Medulla oblongata (tissue), 1 donor: ENCODE measurements around the gene SSUH2.
"Not testable (repeated sequence)": the region's sequence is repeated elsewhere in the genome, so short reads cannot be mapped to it uniquely, and the experiment has no call there.

Experiments used
- DNase-seq: peaks from one replicate; pipeline ENCODE4 v3.0.0-alpha.2; 2015; ENCODE audit errors: extremely low spot score

Gene SSUH2

DNA sequence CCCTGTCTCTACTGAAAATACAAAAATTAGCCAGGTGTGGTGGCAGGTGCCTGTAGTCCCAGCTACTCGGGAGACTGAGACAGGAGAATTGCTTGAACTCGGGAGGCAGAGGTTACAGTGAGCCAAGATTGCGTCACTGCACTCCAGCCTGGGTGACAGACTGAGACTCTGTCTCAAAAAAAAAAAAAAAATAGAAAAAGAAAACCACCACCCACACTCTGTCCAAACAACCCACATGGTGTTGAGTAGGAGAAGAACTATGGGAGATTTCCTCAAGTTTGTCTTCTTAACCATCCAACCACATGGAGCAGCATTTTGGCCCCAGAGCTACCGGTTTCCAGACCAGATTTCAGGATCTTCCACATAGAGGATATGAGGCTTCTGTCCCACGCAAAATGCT, 64.2 kb downstream of the SSUH2 start:
- not testable (repeated sequence) for DNase-seq

DNA sequence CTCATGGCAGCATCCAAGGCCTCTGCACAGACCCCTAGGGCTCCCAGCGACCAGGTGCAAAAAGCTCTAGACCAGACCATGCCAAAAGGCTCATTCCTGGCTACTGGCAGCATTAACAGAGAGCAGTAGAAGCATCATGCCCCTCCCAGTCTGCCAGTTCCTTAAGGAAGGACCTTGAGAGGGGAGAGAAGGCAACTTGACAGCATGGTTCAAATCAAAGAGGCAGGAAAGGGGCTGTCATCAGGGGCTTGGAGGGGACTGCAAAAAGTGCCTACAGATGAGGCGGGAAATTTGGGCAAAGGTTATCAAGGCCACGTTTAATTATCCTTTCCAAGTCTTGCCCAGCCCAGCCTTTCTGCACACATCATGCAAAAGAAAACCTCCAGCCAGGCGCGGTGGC, 64.7 kb downstream of the SSUH2 start:
- no peak for DNase-seq

DNA sequence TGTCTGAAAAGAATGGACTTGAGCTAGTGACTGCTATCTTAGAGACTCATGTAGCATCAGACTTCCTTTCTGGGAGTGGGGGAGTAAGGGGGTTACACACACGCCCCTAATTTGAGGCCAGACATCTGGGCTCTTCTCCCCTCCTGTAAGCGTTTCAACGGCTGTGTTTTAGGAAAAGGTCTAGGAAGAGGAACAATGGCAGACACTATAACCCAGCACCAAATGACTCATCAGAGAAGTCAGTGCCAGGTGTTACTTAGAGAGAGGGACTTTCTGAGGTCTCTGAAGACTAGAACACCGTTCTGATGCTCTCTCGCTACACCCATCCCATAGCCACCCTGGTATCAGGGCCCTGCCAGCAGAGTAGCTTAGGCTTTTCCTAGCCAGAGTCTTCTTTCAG, 65.5 kb downstream of the SSUH2 start:
- DNase-seq, result no peak

DNA sequence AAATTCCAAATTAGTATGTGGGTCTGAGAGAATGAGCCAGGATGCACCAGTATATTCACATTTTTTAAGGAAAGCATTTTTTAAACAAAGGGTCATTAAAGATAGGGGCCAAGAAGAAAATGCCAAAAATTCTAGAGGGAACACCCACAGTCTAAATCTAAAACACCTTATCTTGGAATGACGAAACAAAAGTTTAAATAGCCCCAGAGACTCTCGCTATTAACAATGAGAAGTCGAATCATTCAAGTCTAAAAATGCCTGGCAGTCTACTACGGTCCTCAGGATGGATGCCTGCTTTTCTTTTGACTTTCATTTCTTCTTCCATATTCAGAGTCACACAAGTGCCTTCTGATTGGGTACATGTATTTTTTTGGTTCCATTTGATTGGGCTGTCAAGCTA, 66.3 kb downstream of the SSUH2 start:
- DNase-seq, result no peak

DNA sequence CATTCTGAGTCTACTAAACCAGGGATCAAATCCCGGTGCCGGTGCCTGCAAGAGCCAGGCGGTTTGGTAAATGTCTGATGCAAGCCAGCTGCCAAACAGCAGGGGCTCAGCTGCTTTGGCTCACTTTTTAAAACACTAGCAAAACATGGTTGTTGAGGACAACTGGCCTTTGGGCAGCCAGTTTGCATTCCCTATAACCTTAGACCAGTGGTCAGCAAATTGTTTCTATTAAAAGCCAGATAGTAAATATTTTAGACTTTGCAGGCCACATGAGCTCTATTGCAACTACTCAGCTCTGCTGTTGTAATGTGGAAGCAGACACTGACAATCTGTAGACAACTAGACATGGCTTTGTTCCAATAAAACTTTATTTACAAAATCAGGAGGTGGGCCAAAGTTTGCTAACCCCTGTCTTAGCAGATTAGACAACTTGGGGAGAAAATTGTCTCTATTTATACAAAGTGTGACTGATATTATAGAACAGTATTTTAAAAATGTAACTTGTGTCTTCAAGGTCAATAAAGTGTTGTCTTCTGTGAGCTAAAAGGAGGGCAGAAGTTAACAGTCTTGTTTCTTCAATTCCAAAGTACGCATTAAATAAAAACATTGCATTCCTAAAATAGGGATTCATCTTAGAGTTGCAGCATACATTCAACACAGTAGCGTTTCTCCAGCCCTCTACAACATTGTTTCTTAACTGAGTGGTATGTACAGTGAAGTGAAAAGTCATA, 67.6 kb downstream of the SSUH2 start:
- no peak for DNase-seq

DNA sequence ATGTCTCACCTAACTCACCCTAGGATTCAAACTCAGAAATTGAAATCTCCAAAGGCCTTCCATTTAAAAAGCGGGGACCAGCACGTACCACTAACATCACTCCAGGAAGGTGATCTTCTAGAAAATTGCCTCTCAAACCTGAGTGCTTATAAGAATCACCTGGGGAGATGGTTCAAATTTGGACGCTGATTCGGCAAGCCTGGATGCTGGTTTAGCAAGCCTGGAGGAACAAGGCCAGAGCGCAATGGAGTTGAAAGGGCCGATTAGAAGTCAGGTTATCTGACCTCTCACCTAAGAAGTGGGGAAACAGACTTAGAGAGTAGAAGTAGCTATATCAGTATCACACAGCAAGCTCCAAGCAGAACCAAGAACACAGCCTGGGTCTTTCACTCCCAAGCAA, 68.2 kb downstream of the SSUH2 start:
- no peak for DNase-seq

DNA sequence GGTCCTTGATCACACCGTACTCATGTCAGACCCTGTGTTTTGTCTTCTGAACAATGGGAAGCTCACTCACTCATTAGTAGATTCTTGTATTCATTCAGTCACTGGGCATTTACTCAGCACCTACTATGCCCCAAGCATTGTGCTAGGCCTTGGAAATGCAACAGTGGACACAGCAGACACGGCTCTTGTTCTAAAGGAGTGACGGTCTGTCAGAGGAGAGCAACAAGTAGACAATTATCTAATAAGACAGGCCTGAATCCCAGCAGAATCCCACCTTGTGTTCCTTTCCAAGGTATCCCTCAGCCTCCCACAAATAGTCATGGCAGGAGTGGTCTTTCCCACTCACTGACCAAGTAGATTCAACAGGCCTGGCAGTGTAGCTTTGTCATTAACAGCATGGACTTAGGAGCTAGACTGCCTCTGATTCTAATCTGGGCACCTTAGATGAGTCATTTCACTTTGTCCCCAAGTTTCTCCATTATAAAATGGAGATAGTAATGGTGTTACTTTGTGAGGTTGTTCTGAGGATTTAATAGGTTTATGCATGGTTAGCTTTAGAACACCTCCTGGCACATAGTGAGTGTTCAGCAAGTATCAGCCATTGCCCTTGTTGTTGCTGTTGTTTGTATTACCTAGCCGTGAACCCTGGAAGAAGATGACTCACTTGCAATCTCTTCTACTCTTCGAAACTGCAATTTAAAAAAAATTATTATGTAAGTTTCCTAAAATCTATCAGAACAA, 69.1 kb downstream of the SSUH2 start:
- no peak for DNase-seq

DNA sequence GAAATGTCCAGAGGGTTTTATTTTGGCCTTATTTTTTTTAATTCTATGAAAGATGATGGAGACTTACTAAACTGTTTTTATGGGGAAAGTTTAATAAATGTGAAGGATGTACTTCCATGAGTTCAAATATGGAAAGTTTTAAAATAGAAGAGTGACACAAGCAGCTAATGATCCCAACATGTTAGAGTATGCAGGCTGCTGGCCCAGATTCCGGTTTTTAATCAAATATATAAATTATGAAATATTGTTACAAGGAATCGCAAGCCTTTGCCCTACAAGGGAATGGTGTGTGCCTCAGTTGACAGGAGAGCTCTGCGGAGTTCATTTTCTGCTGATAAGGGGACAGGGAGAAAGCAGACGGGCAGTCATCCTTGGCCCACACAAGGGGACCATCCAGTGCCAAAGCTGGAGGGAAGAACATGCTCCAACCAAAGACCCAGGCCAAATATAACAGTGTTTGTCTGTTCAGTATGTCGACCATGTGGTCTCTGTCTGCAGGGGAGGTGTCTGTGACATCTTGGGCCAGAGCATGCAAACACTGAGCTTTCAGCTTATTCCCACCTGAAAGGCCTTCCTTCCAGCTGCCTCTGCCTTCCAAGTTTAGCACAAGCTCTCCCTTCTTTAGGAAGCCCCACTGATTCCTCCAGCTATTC, 69.8 kb downstream of the SSUH2 start:
- no peak for DNase-seq

DNA sequence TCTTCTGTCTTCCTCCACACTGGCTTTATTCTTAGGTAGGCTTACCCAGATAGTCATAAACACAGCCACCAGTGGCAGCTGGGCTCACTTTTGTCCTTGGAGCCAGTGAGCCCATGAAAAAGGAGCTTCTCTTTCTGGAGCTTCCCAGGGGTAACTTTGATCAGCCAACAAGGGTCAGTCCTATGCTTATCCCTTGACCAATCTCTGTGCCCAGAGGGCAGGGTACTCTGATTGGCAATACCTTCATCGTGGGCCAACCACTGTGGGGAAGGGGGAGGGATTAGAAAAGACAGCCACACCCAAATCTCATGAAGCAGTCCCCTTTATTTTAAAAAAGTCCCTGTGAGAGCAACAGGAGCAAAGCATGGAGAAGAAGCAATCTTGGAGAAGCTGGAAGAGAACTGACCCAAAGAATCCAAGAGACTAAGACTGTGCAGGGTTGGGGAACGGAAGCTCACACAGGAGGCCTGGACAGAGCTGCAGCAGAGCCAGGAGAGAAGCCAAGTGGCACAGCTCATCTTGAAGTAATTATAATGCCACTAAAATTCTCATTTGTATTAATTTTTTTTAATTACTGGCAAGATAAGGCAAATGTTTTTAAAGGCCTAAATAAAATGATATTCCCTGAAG, 70.4 kb downstream of the SSUH2 start:
- DNase-seq, result no peak

DNA sequence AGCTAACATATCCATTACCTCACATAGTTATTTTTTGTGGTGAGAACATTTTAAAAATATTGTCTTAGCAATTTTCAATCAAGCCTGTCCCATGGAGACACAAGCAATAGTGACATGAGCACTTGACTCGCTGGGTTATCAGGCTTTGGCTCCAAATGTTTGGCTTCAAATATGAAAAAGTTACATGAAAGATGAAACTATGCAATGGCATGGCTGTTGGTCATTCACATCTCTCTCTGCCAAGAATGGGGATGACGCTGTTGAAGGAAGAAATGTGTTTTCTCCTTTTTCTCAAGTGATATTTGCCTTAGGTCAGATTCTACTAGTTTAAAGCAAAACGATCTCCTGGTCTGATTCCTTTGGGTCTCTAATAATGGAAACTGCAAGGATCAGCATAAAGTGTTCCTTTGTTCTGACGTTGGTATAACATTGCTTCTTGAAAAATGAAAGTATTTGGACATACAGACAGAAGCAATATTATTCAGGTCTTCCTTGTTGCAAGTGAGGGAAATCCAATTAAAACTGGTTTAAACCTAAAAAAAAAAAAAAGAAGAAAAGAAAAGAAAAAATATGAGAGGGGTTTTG, 71.2 kb downstream of the SSUH2 start:
- no peak for DNase-seq

DNA sequence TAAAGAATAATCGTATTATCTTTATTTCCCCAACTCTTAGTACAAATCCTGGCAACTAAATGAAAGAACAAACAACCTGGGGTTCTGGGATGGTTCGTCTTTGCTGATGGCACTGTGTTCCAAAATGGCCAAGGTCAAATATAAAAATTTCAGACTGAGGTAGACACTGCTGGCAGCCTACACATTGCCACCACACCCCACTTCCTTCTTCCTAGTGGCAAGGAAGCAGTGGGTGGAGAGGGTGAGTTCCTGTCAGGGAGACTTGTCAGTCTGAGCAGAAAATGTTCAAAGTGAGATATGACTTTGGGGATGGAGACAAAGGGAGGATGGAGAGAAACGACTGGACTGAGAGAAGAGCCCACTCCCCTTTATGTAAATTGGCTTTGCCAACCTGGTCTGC, 73.3 kb downstream of the SSUH2 start:
- no peak for DNase-seq
